ENCODE measurements around the gene LANCL3. TPM values are rescaled to one million over a fixed set of nuclear protein-coding genes. Genes with fewer than 3 reads are reported as not detected.
A peak's percentile ranks its signal among the peaks of the same experiment; 100 is the strongest.
"Not testable (repeated sequence)": the region's sequence is repeated elsewhere in the genome, so short reads cannot be mapped to it uniquely, and the experiment has no call there.

The LANCL3 gene
- total RNA-seq, 2 donors from 2014 or later: 1.5 to 4.4 TPM

DNA sequence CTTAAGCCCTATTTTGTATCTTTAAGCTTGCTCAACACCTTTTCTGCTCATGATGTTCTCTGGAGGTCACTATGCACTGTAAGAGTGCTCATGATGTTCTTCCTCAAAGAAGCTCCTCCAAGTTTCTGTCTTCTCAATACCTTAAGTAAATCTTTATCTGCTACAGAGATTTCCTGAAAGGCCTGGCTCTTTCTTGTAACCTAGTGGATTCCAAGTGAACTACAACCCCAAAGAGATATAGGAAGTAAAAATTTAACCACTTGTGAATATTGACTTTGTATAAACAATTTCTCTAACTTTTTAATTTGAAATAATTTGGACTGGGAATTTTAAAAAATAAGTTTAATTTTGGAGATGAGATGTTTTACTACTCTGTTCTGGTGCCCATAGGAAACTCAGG, 74.8 kb downstream of the LANCL3 start:
- DNase-seq (ENCODE audit: low spot score) (no peak), ATAC-seq (no peak)
- Mint-ChIP-seq H3K36me3 (no peaks in the 10 kb centered on the region), H3K27ac (no peak overlapping the region), H3K9me3 (no peaks in the 10 kb centered on the region), H3K27me3 (no peaks in the 10 kb centered on the region), H3K4me1 (ENCODE audit: low read depth in 2 of 2) (peaks cover 0 to 7% of the 10 kb centered on the region in 2 donors), H3K4me3 (no peak overlapping the region)

DNA sequence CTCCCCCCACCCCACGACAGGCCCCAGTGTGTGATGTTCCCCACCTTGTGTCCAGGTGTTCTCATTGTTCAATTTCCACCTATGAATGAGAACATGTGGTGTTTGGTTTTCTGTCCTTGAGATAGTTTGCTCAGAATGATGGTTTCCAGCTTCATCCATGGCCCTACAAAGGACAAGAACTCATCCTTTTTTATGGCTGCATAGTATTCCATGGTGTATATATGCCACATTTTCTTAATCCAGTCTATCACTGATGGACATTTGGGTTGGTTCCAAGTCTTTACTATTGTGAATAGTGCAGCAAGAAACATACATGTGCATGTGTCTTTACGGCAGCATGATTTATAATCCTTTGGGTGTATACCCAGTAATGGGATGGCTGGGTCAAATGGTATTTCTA, 79.4 kb downstream of the LANCL3 start:
- H3K9me3 Mint-ChIP-seq; H3K27ac Mint-ChIP-seq; DNase-seq (ENCODE audit: low spot score); H3K4me1 Mint-ChIP-seq (ENCODE audit: low read depth in 2 of 2); H3K4me3 Mint-ChIP-seq; H3K27me3 Mint-ChIP-seq; H3K36me3 Mint-ChIP-seq; ATAC-seq: not testable (repeated sequence)

DNA sequence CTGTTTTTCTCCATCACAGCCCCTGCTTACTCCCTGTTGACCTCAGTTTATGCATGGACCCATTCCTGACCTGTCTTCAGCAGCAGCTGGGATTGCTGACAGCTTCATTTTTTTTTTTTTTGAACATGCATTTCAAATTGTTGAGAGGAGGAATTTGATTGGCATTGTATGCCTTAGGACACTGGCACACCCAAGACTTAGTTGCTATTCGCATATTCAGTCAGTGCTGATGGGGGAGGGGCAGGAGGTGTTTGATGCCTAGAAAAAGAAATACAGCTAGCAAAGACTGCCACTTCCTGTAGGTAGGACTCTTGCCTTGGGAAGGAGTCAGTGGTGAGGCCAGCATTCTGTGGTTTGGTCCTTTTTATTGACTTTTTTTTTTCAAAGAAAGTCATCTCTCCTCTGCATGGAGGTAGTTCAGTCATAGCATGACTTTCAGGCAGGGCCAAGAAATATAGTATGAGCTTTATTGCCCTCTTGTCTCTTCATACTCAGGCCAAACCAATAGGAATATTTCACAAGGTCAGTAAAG, 80.5 kb downstream of the LANCL3 start:
- Mint-ChIP-seq H3K9me3 (no peaks in the 10 kb centered on the region), H3K4me1 (ENCODE audit: low read depth in 2 of 2) (peaks cover 0 to 7% of the 10 kb centered on the region in 2 donors), H3K27ac (no peak overlapping the region), H3K4me3 (no peak overlapping the region), H3K27me3 (no peaks in the 10 kb centered on the region), H3K36me3 (no peaks in the 10 kb centered on the region)
- DNase-seq (ENCODE audit: low spot score): no peak
- ATAC-seq: peak in 1 of 2 donors; percentile 57

DNA sequence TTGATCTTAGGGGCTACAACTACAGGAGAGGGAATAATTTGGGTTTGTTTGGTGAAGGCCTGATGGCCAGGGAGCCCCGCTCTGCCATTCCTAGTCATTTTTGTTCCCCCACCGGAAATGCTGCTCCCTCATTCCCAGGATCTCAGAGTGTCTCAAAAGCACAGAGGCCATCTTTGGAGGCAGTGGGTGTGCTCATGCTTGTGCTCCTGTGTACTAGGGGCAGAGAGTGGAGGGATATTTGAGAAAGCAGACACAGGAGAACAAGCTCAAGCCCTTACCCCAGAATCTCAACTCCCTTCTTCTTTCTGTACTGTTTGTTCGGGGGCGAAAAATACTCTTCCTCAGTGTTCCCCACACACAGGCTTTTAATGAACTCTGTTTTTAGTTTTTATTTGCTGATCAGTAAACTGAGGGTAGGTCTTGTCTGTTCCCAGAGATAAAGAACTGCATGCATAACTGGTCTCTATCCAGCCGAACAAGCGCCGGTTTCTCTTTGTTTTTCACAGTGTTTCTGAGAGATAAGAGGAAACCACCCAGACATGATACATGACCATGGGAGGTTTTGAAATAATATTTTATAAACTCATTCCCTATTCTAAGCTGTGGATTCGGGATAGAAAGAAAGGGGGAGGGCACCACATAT, 81.2 kb downstream of the LANCL3 start:
- Mint-ChIP-seq H3K36me3 (no peaks in the 10 kb centered on the region), H3K27me3 (no peaks in the 10 kb centered on the region), H3K9me3 (no peaks in the 10 kb centered on the region), H3K4me3 (no peak overlapping the region), H3K27ac (no peak overlapping the region), H3K4me1 (ENCODE audit: low read depth in 2 of 2) (peaks cover 0 to 7% of the 10 kb centered on the region in 2 donors)
- ATAC-seq (no peak), DNase-seq (ENCODE audit: low spot score) (no peak)

DNA sequence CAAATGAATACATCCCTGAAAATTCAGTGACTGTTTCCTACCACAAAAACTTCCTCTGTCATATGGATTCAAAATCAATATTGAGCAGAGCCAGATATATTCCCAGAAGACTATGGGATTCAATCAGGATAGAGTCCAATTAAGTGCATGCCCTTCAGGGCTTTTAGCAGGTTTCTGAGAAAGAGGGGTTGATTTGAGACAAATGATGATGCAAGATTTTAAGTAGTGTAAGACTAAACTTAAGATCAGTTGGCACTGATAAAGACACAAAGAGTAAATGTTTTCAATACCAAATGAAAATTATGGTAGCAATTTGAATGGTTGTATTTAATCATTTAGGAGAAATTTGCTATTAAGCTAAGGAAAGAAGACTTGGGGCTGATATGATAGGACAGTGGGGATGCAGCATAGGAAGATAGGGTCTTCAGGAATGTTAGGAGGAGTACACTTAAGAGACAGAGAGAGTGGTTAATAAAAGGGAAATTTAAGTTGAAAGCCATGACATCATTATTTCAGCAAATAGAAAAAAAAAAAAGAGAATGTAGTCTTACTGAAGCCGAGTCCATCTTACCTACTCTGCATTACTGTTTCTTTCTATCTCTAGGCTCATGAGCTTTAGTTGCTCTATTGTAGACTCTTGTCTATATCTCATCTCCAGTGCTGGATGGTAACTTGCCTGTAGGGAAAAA, 82.1 kb downstream of the LANCL3 start:
- Mint-ChIP-seq H3K4me3 (no peak overlapping the region), H3K9me3 (no peaks in the 10 kb centered on the region), H3K4me1 (ENCODE audit: low read depth in 2 of 2) (peaks cover 0 to 7% of the 10 kb centered on the region in 2 donors), H3K27ac (no peak overlapping the region), H3K36me3 (no peaks in the 10 kb centered on the region), H3K27me3 (no peaks in the 10 kb centered on the region)
- DNase-seq (ENCODE audit: low spot score) (no peak), ATAC-seq (no peak)

DNA sequence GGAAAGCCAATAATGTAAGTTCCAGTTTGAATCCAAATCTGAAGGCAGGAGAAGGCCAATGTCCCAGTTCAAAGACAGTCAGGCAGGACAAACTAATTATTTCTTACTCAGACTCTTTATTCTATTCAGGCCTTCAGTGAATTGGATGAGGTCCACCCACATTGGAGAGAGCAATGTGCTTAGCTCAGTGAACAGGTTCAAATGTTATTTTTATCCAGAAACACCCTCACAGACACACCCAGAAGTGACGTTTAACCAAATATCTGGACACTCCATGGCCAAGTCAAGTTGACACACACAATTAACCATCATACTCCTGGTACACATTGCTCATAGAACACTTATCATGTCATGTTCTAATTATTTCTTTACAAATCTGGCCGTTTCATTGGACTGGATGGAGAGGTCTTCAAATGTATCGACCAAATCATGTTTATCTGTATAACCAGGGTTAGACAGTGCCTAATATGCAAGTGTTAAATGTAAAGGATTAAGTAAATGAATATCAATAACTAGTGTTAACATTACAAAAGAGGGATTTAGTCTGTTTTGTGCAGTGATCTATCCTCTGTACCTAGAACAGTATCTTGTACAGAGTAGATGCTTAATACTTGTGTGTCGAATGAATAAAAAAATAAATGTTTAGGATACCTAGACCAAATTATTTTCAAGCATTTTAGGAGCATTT, 87.0 kb downstream of the LANCL3 start:
- H3K4me3 Mint-ChIP-seq: no peak overlapping the region
- no peaks in the 10 kb centered on the region for H3K9me3 Mint-ChIP-seq
- peaks cover 0 to 3% of the 10 kb centered on the region in 2 donors for H3K27me3 Mint-ChIP-seq
- ATAC-seq (no peak), DNase-seq (ENCODE audit: low spot score) (no peak)
- no peaks in the 10 kb centered on the region for H3K36me3 Mint-ChIP-seq
- H3K27ac Mint-ChIP-seq: no peak overlapping the region
- H3K4me1 Mint-ChIP-seq (ENCODE audit: low read depth in 2 of 2): peaks cover 0 to 5% of the 10 kb centered on the region in 2 donors

DNA sequence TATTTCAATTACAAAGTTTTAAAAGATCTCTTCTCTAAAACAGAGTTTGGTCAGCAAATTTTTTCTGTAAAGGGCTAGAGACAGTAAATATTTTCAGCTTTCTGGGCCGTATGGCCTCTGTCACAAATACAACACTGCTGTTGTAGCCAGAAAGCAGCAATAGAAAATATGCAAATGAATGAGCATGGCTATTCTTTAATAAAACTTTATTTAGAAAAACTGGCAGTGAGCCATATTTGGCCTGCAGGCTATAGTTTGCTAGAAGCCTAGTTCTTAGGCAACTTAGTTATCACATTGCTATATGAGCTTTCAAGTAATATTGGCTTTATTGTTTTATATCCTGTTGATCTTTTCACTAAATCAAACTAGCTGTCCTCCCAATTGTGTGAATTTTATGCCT, 87.6 kb downstream of the LANCL3 start:
- Mint-ChIP-seq H3K27me3 (peaks cover 0 to 3% of the 10 kb centered on the region in 2 donors), H3K9me3 (no peaks in the 10 kb centered on the region), H3K4me3 (no peak overlapping the region), H3K36me3 (no peaks in the 10 kb centered on the region), H3K27ac (no peak overlapping the region), H3K4me1 (ENCODE audit: low read depth in 2 of 2) (peaks cover 0 to 5% of the 10 kb centered on the region in 2 donors)
- ATAC-seq (no peak), DNase-seq (ENCODE audit: low spot score) (no peak)

DNA sequence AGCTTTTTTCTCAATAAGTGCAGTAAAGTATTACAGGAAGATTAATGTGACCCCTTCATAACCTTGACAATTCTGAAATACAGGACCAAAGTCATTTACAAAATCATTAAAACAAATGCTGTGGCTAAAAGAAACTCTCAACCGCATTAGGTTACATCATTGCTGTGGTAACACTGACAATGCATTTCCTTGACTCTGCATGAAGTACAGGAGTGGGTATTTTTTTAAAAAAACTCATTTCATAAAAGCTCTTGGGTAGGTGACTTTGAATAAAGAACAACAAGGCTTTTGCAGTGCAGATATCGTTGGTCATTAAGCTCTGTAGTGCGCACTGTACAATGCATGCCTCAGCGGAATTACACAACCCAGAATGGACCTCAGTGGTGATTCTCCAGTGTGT, 90.7 kb downstream of the LANCL3 start:
- peaks cover 7% of the 10 kb centered on the region for H3K9me3 Mint-ChIP-seq
- ATAC-seq (no peak), DNase-seq (ENCODE audit: low spot score) (no peak)
- H3K4me1 Mint-ChIP-seq (ENCODE audit: low read depth in 2 of 2): no peaks in the 10 kb centered on the region
- H3K36me3 Mint-ChIP-seq: peaks cover 9% of the 10 kb centered on the region
- H3K4me3 Mint-ChIP-seq: no peak overlapping the region
- H3K27ac Mint-ChIP-seq: no peak overlapping the region
- peaks cover 0 to 7% of the 10 kb centered on the region in 2 donors for H3K27me3 Mint-ChIP-seq

DNA sequence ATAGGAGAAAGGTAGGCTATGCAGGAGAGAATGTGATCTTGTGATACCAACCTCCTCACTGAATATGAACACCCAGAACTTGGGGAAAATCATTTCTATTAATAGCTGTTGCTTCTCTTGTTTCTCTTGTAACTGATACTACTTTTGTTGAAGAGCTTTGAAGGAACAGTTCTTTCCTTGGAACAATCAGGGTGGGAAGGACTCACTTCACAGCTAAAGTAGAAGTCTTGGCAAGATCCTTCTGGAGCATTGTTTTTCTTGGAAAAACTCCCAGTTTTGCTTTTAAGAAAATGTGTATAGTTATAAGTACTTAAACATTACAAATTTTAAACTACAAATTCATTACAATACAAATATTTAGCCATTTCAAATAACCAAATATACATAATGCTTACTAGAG, 95.1 kb downstream of the LANCL3 start:
- Mint-ChIP-seq H3K27ac (no peak overlapping the region), H3K36me3 (peaks cover 9% of the 10 kb centered on the region), H3K27me3 (peaks cover 0 to 7% of the 10 kb centered on the region in 2 donors), H3K4me1 (ENCODE audit: low read depth in 2 of 2) (no peaks in the 10 kb centered on the region), H3K4me3 (no peak overlapping the region), H3K9me3 (peaks cover 7% of the 10 kb centered on the region)
- DNase-seq (ENCODE audit: low spot score) (no peak), ATAC-seq (no peak)

DNA sequence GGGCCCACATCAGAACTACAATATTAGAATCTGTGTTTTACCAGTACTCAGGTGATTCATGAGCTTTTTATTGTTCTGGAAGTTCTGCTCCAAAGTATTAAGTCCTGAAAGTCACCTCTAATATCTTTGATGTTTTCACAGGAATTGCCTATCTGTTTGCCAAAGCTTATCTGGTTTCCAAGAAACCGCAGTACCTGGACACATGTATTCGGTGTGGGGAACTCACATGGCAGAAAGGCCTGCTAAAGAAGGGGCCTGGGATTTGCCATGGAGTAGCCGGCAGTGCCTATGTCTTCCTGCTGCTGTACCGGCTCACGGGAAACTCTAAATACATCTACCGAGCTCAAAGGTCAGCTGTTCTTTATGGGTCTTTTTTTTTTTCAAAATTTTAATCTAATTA, 95.7 kb downstream of the LANCL3 start:
- peaks cover 9% of the 10 kb centered on the region for H3K36me3 Mint-ChIP-seq
- no peak overlapping the region for H3K27ac Mint-ChIP-seq
- ATAC-seq: no peak
- peaks cover 7% of the 10 kb centered on the region for H3K9me3 Mint-ChIP-seq
- peaks cover 0 to 8% of the 10 kb centered on the region in 2 donors for H3K27me3 Mint-ChIP-seq
- no peak for DNase-seq (ENCODE audit: low spot score)
- H3K4me3 Mint-ChIP-seq: no peak overlapping the region
- no peaks in the 10 kb centered on the region for H3K4me1 Mint-ChIP-seq (ENCODE audit: low read depth in 2 of 2)

DNA sequence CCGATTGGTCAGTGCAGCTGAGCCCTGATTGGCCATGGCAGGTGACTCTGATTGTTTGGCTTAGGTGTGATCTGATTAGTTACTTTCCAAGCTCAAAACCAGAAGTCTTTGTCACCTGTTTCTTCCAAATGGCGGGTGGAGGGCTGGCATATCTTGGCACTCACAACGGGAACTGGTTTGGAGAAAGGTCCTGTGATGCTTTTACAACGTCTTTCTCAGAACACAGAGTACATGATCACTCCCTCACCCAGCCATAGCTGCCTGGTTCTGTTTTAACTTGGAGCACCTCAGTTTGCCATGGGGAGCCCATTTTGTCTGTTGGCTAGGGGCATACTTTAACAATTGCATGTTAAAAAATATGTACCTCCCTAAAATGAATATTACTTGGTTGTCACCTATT, 101.1 kb downstream of the LANCL3 start:
- Mint-ChIP-seq H3K4me3 (no peak overlapping the region), H3K36me3 (no peaks in the 10 kb centered on the region), H3K27me3 (peaks cover 0 to 6% of the 10 kb centered on the region in 2 donors), H3K27ac (no peak overlapping the region), H3K9me3 (no peaks in the 10 kb centered on the region), H3K4me1 (ENCODE audit: low read depth in 2 of 2) (no peaks in the 10 kb centered on the region)
- no peak for DNase-seq (ENCODE audit: low spot score)
- ATAC-seq: no peak

DNA sequence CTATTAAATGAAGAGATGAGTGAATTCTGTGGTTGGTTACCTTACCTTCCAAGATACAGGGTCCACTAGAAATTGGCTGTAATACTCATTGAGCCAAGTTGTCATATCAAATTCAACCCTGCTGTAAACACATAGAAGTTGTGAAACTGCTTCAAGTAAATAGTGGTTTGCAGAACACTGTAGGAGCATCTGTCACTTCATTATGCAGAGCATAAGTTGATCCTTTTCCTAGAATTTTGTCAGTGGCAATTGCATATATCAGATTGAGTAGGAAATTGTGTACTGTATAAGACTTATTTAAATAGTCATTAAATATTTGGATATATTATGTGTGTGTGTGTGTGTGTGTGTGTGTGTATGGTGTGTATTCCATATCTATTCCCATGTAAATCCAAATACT, 105.3 kb downstream of the LANCL3 start:
- Mint-ChIP-seq H3K4me3 (no peak overlapping the region), H3K9me3 (no peaks in the 10 kb centered on the region), H3K4me1 (ENCODE audit: low read depth in 2 of 2) (no peaks in the 10 kb centered on the region), H3K27me3 (peaks cover 0 to 3% of the 10 kb centered on the region in 2 donors), H3K27ac (no peak overlapping the region), H3K36me3 (no peaks in the 10 kb centered on the region)
- ATAC-seq (no peak), DNase-seq (ENCODE audit: low spot score) (no peak)

DNA sequence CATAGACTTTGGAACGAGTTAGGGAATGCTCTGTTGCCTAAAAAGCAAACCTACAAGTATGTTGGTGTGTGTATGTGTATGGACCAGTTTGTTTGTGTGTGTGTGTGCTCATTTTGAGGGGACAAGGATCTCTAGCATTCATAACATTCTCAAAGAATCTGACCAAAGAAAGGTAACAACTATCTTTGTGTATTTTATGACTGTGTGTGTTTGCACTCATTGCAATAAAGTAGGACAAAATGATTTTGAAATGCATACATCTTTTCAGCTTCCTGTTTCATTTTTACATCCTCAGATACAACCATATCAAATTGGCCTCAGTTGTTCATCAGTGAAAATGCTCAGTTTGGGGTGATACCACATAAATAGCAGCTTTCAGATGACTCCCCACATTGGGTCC, 105.8 kb downstream of the LANCL3 start:
- no peaks in the 10 kb centered on the region for H3K36me3 Mint-ChIP-seq
- H3K9me3 Mint-ChIP-seq: no peaks in the 10 kb centered on the region
- no peaks in the 10 kb centered on the region for H3K4me1 Mint-ChIP-seq (ENCODE audit: low read depth in 2 of 2)
- H3K27ac Mint-ChIP-seq: no peak overlapping the region
- H3K4me3 Mint-ChIP-seq: no peak overlapping the region
- ATAC-seq (no peak), DNase-seq (ENCODE audit: low spot score) (no peak)
- peaks cover 0 to 3% of the 10 kb centered on the region in 2 donors for H3K27me3 Mint-ChIP-seq

DNA sequence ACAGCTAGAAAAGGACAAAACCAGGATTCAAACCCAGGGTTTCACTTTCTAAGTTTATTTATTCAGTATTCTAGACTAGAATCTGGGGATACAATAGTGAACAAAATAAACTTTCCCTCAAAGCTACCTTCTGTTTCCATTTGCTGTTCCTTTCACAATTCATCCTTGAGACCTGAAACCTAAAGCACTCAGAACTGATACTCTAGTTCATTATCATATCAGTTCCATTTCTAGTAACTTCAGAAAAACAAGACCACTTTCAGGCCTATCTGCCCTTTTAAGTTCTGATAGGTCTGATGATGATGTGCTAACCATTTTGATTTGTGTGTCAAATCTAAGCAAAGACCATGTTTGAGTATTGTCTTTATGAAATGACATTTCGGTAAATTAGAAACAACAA, 106.3 kb downstream of the LANCL3 start:
- ATAC-seq: no peak

More for the DNA sequence above, 106.3 kb downstream of the LANCL3 start:
- Mint-ChIP-seq H3K27ac (no peak overlapping the region), H3K36me3 (no peaks in the 10 kb centered on the region), H3K9me3 (no peaks in the 10 kb centered on the region), H3K4me3 (no peak overlapping the region), H3K27me3 (peaks cover 0 to 3% of the 10 kb centered on the region in 2 donors), H3K4me1 (ENCODE audit: low read depth in 2 of 2) (no peaks in the 10 kb centered on the region)
- no peak for DNase-seq (ENCODE audit: low spot score)
